Gastroesophageal sphincter (tissue), 4 donors: ENCODE data around the gene IQCF5. TPM values are rescaled to one million over a fixed set of nuclear protein-coding genes. Genes with fewer than 3 reads are reported as not detected.
"Not testable (repeated sequence)": the region's sequence is repeated elsewhere in the genome, so short reads cannot be mapped to it uniquely, and the experiment has no call there.

ENCODE experiments used
- ATAC-seq: fragments of 150-250 bp; one replicate; pipeline ENCODE4 v1.9.1; 2016; ENCODE audit warnings: mild to moderate bottlenecking, moderate library complexity
- H3K27ac ChIP-seq, 4 donors: fragments of 200-600 bp; sonication (generic) in 3 of 4; 1 replicate in 3 of 4; 2 replicates in 1 of 4; pipeline ENCODE4 v1.5.1; 2016 to 2019
- H3K27me3 ChIP-seq: fragments of 200-600 bp; sonication (generic); one replicate; pipeline ENCODE4 v1.5.1; 2019
- H3K36me3 ChIP-seq, 2 donors: fragments of 200-600 bp; sonication (generic); one replicate each; pipeline ENCODE4 v1.5.1; 2019; ENCODE audit warnings: control low read depth in 1 of 2
- H3K4me1 ChIP-seq, 3 donors: fragments of 200-600 bp; sonication (generic); 1 replicate in 2 of 3; 2 replicates in 1 of 3; pipeline ENCODE4 v1.5.1; 2016 to 2019; ENCODE audit warnings: control low read depth in 2 of 3
- H3K4me3 ChIP-seq, 2 donors: fragments of 200-600 bp; sonication (generic); one replicate each; pipeline ENCODE4 v1.5.1; 2019; ENCODE audit warnings: mild to moderate bottlenecking in 1 of 2, moderate library complexity in 1 of 2
- H3K9me3 ChIP-seq, 3 donors: fragments of 200-600 bp; sonication (generic); one replicate each; pipeline ENCODE4 v1.5.1; 2017 to 2019; ENCODE audit warnings: control low read depth in 2 of 3
- CTCF ChIP-seq, 4 experiments: fragments of 200-600 bp in 2 of 4; fragments of 450-650 bp in 2 of 4; sonication (generic) in 1 of 4; IDR thresholded peaks; one replicate each; pipeline ENCODE4 v1.5.1; 2017 to 2019; ENCODE audit warnings: antibody characterized with exemption in 4 of 4, mild to moderate bottlenecking in 2 of 4, moderate library complexity in 2 of 4
- EP300 ChIP-seq: sonication (generic); formaldehyde crosslinking; IDR thresholded peaks from one replicate; pipeline ENCODE4 v1.6.1; 2017; ENCODE audit warnings: antibody characterized with exemption, mild to moderate bottlenecking
- POLR2A ChIP-seq, 2 donors: fragments of 450-650 bp; IDR thresholded peaks; one replicate each; pipeline ENCODE4 v1.6.1; 2017; ENCODE audit warnings: antibody characterized with exemption in 2 of 2, mild to moderate bottlenecking in 2 of 2, moderate library complexity in 1 of 2
- POLR2AphosphoS5 ChIP-seq: sonication (generic); formaldehyde crosslinking; IDR thresholded peaks from one replicate; pipeline ENCODE4 v1.6.1; 2017; ENCODE audit warnings: antibody characterized with exemption
- WGBS, 2 donors: methylation state at CpG; one replicate each; pipeline ENCODE4 v1.1.5; 2018; ENCODE audit warnings: low coverage in 1 of 2; 5-methylcytosine and 5-hydroxymethylcytosine counted together
- total RNA-seq, 4 donors: library from RNA; depleted of rRNA; stranded (reverse); fragments of >200 nt; gene quantifications; one replicate each; pipeline ENCODE4 v1.1.0, GENCODE V29; 2016

Gene IQCF5
- total RNA-seq: not detected

- ATAC-seq: no peak
- no peaks in the 10 kb centered on the region for H3K9me3 ChIP-seq
- H3K27me3 ChIP-seq: peaks cover 32% of the 10 kb centered on the region
- H3K4me3 ChIP-seq: no peak within 1 kb of the TSS
- no peak within 1 kb of the TSS for H3K27ac ChIP-seq
- no peaks in the 10 kb centered on the region for H3K36me3 ChIP-seq
- 83% methylated on average over 2 of the region's 4 CpGs; no CpG with 5 or more reads in 1 of the 2 donors for WGBS, 2 donors
- TF ChIP-seq CTCF (IDR thresholded peaks at IDR 0.05) (no peak), EP300 (no peak), POLR2A (IDR thresholded peaks at IDR 0.05) (no peak), POLR2AphosphoS5 (no peak)
- H3K4me1 ChIP-seq: no peaks in the 10 kb centered on the region
Observed at GRCh38 chr3:51875501-51875900, at the start of gene IQCF5. Gene IQCF5, minus strand, starts transcription at chr3:51875601. Its CDS starts 70 bp downstream, at chr3:51875531.

- no peak overlapping the region for H3K4me3 ChIP-seq
- WGBS, 2 donors: 20 to 76% methylated on average over 2 to 10 of the region's 11 CpGs
- no peaks in the 10 kb centered on the region for H3K9me3 ChIP-seq
- TF ChIP-seq EP300: no peak
- ATAC-seq: no peak
- no peak overlapping the region for H3K27ac ChIP-seq
- H3K4me1 ChIP-seq: peaks cover 0 to 4% (median 0%) of the 10 kb centered on the region in 3 donors
- H3K36me3 ChIP-seq: no peaks in the 10 kb centered on the region
- H3K27me3 ChIP-seq: no peaks in the 10 kb centered on the region
Observed at GRCh38 chr3:51921081-51921578, 45.7 kb upstream of the IQCF5 start.

- TF ChIP-seq POLR2A (IDR thresholded peaks at IDR 0.05) (no peak), POLR2AphosphoS5 (no peak), CTCF (IDR thresholded peaks at IDR 0.05) (no peak), EP300 (no peak)
- H3K36me3 ChIP-seq: no peaks in the 10 kb centered on the region
- no peak overlapping the region for H3K27ac ChIP-seq
- peaks cover 0 to 4% (median 0%) of the 10 kb centered on the region in 3 donors for H3K4me1 ChIP-seq
- H3K4me3 ChIP-seq: no peak overlapping the region
- H3K27me3 ChIP-seq: no peaks in the 10 kb centered on the region
- WGBS, 2 donors: 11 to 28% methylated on average over 5 of the region's 5 CpGs
- H3K9me3 ChIP-seq: no peaks in the 10 kb centered on the region
- no peak for ATAC-seq
Observed at GRCh38 chr3:51916418-51916817, 41.0 kb upstream of the IQCF5 start.

GRCh38 chr3:51908026-51908425, 32.6 kb upstream of the IQCF5 start:
- H3K27me3 ChIP-seq: peaks cover 19% of the 10 kb centered on the region
- WGBS, 2 donors: 69 to 70% methylated on average over 2 to 4 of the region's 4 CpGs

GRCh38 chr3:51904034-51904823, 28.8 kb upstream of the IQCF5 start:
- Histone ChIP-seq H3K36me3 (no peaks in the 10 kb centered on the region), H3K9me3 (peaks cover 0 to 5% (median 0%) of the 10 kb centered on the region in 3 donors), H3K27me3 (peaks cover 19% of the 10 kb centered on the region), H3K4me1 (no peaks in the 10 kb centered on the region), H3K27ac (no peak overlapping the region), H3K4me3 (no peak overlapping the region)
- 100% methylated on average over 1 of the region's 2 CpGs for WGBS, 2 donors
- TF ChIP-seq CTCF (IDR thresholded peaks at IDR 0.05): no peak
- no peak for TF ChIP-seq POLR2A (IDR thresholded peaks at IDR 0.05)
- no peak for TF ChIP-seq EP300
- no peak for TF ChIP-seq POLR2AphosphoS5
- ATAC-seq: no peak

More at GRCh38 chr3:51908026-51908425, 32.6 kb upstream of the IQCF5 start:
- no peak overlapping the region for H3K4me3 ChIP-seq
- H3K4me1 ChIP-seq: no peaks in the 10 kb centered on the region
- ATAC-seq: no peak
- TF ChIP-seq CTCF (IDR thresholded peaks at IDR 0.05): no peak
- no peak for TF ChIP-seq POLR2A (IDR thresholded peaks at IDR 0.05)
- TF ChIP-seq POLR2AphosphoS5: no peak
- no peak for TF ChIP-seq EP300
- H3K36me3 ChIP-seq: no peaks in the 10 kb centered on the region
- H3K9me3 ChIP-seq: peaks cover 0 to 5% (median 0%) of the 10 kb centered on the region in 3 donors
- H3K27ac ChIP-seq: no peak overlapping the region

- WGBS, 2 donors: 75 to 93% methylated on average over 3 to 6 of the region's 7 CpGs
- H3K4me1 ChIP-seq, H3K9me3 ChIP-seq, H3K4me3 ChIP-seq, H3K36me3 ChIP-seq, H3K27ac ChIP-seq, ATAC-seq: not testable (repeated sequence)
- H3K27me3 ChIP-seq: peaks cover 15% of the 10 kb centered on the region
Observed at GRCh38 chr3:51902361-51902760, 27.0 kb upstream of the IQCF5 start.

GRCh38 chr3:51900043-51900442, 24.6 kb upstream of the IQCF5 start:
- H3K4me1 ChIP-seq, H3K36me3 ChIP-seq, H3K4me3 ChIP-seq, ATAC-seq, H3K27ac ChIP-seq, H3K9me3 ChIP-seq: not testable (repeated sequence)
- WGBS, 2 donors: 51 to 71% methylated on average over 4 to 6 of the region's 7 CpGs
- peaks cover 20% of the 10 kb centered on the region for H3K27me3 ChIP-seq
